Cardiac muscle cell (in vitro differentiated cells and primary cell): ENCODE results near the gene RGL3. TPM values are rescaled to one million over a fixed set of nuclear protein-coding genes. Genes with fewer than 3 reads are reported as not detected.
"Not testable (repeated sequence)": the region's sequence is repeated elsewhere in the genome, so short reads cannot be mapped to it uniquely, and the experiment has no call there.

ENCODE experiments used
- DNase-seq, 2 donors: peaks; one replicate each; pipeline versions ENCODE4 v3.0.0 to v3.0.0-alpha.2; 2010 to 2017; ENCODE audit warnings: low read depth in 1 of 2, low spot score in 1 of 2
- H3K27ac ChIP-seq: fragments of 200-600 bp; sonication (generic); 2 replicates; pipeline ENCODE4 v1.5.1; 2016
- H3K27me3 ChIP-seq: fragments of 200-600 bp; sonication (generic); 2 replicates; pipeline ENCODE4 v1.6.0; 2016; ENCODE audit warnings: control low read depth
- H3K36me3 ChIP-seq: fragments of 200-600 bp; sonication (generic); 2 replicates; pipeline ENCODE4 v1.5.1; 2016; ENCODE audit warnings: control low read depth
- H3K4me1 ChIP-seq: fragments of 200-600 bp; sonication (generic); 2 replicates; pipeline ENCODE4 v1.8.1; 2017; ENCODE audit warnings: low read depth, mild to moderate bottlenecking, mixed run types
- H3K4me3 ChIP-seq: fragments of 200-600 bp; sonication (generic); 2 replicates; pipeline ENCODE4 v1.5.1; 2016; ENCODE audit warnings: mild to moderate bottlenecking
- H3K9me3 ChIP-seq: fragments of 200-600 bp; sonication (generic); 2 replicates; pipeline ENCODE4 v1.5.1; 2017; ENCODE audit warnings: low read depth, mild to moderate bottlenecking, control low read depth
- CTCF ChIP-seq: IDR thresholded peaks from 2 replicates; pipeline ENCODE4 v1.5.1; 2012; ENCODE audit warnings: low read depth, mild to moderate bottlenecking, low read length
- polyA plus RNA-seq: library from polyadenylated mRNA; unstranded; fragments of >200 nt; fragmentation: Nextera tagmentation; extraction: Ambion mirVana; gene quantifications from 2 replicates; pipeline ENCODE4 v1.2.1, GENCODE V29; 2016
- total RNA-seq: library from RNA; depleted of rRNA; stranded (reverse); fragments of >200 nt; gene quantifications from 2 replicates; pipeline ENCODE4 v1.2.3, GENCODE V29; 2016

RGL3 gene
- total and polyA plus RNA-seq, 2 experiments from 2014 or later: 32.2 to 52.1 TPM

- peak; percentile 27 to 30 for DNase-seq
These were observed 16.8 kb upstream of the RGL3 start for GRCh38 chr19:11435833-11436313.

GRCh38 chr19:11435057-11435832, 16.1 kb upstream of the RGL3 start, which contains the start of the genes ODAD3 and PRKCSH:
Gene ODAD3, minus strand, starts transcription at chr19:11435121. Its CDS starts 105 bp downstream, at chr19:11435016.
Gene PRKCSH, plus strand, starts transcription at chr19:11435635. Its CDS starts 483 bp downstream, at chr19:11436118.
- H3K27me3 ChIP-seq: no peaks in the 10 kb centered on the region
- peaks cover 9% of the 10 kb centered on the region for H3K4me1 ChIP-seq
- H3K27ac ChIP-seq: peak within 1 kb of the TSS; percentile 82
- TF ChIP-seq CTCF: peak; percentile 85
- peaks cover 13% of the 10 kb centered on the region for H3K36me3 ChIP-seq
- peak within 1 kb of the TSS; percentile 52 for H3K4me3 ChIP-seq
- H3K9me3 ChIP-seq: no peaks in the 10 kb centered on the region
- peak; percentile 100 for DNase-seq

More at GRCh38 chr19:11435833-11436313, 16.8 kb upstream of the RGL3 start:
- peaks cover 9% of the 10 kb centered on the region for H3K4me1 ChIP-seq
- peak overlapping the region; percentile 44 for H3K27ac ChIP-seq
- no peaks in the 10 kb centered on the region for H3K9me3 ChIP-seq
- TF ChIP-seq CTCF: no peak
- no peaks in the 10 kb centered on the region for H3K27me3 ChIP-seq
- peaks cover 13% of the 10 kb centered on the region for H3K36me3 ChIP-seq
- peak overlapping the region; percentile 52 for H3K4me3 ChIP-seq

GRCh38 chr19:11434703-11435056, 15.6 kb upstream of the RGL3 start:
- peaks cover 9% of the 10 kb centered on the region for H3K4me1 ChIP-seq
- H3K4me3 ChIP-seq: peak overlapping the region; percentile 26
- peak overlapping the region; percentile 82 for H3K27ac ChIP-seq
- peaks cover 13% of the 10 kb centered on the region for H3K36me3 ChIP-seq
- H3K9me3 ChIP-seq: no peaks in the 10 kb centered on the region
- TF ChIP-seq CTCF: no peak
- no peaks in the 10 kb centered on the region for H3K27me3 ChIP-seq
- DNase-seq: no peak

- H3K27me3 ChIP-seq, H3K9me3 ChIP-seq, H3K4me1 ChIP-seq, H3K27ac ChIP-seq, H3K36me3 ChIP-seq, DNase-seq, H3K4me3 ChIP-seq: not testable (repeated sequence)
These were observed 14.4 kb upstream of the RGL3 start for GRCh38 chr19:11433526-11433925.

- H3K9me3 ChIP-seq: no peaks in the 10 kb centered on the region
- no peak for DNase-seq
- no peaks in the 10 kb centered on the region for H3K36me3 ChIP-seq
- H3K27me3 ChIP-seq: peaks cover 26% of the 10 kb centered on the region
- no peak for TF ChIP-seq CTCF
- no peak overlapping the region for H3K27ac ChIP-seq
- no peak overlapping the region for H3K4me3 ChIP-seq
- H3K4me1 ChIP-seq: no peaks in the 10 kb centered on the region
These were observed 7.5 kb upstream of the RGL3 start for GRCh38 chr19:11426656-11427055.
